HEK293 (cell line): ENCODE measurements around the gene IFT27.

Experiments
- GLIS1 ChIP-seq: fragments of 450-650 bp; formaldehyde crosslinking; IDR thresholded peaks from 2 replicates; pipeline ENCODE4 v1.5.1; 2016; ENCODE audit warnings: missing biosample characterization, missing genetic modification characterization
- HIC1 ChIP-seq: fragments of 450-650 bp; formaldehyde crosslinking; IDR thresholded peaks from 2 replicates; pipeline ENCODE4 v1.5.1; 2016; ENCODE audit warnings: missing biosample characterization, missing genetic modification characterization
- INSM2 ChIP-seq: fragments of 450-650 bp; formaldehyde crosslinking; IDR thresholded peaks from 2 replicates; pipeline ENCODE4 v1.5.1; 2016; ENCODE audit warnings: missing biosample characterization, missing genetic modification characterization
- ZNF121 ChIP-seq: fragments of 450-650 bp; formaldehyde crosslinking; IDR thresholded peaks from 2 replicates; pipeline ENCODE4 v1.5.1; 2016; ENCODE audit warnings: missing biosample characterization, missing genetic modification characterization
- ZNF2 ChIP-seq: fragments of 450-650 bp; formaldehyde crosslinking; IDR thresholded peaks from 2 replicates; pipeline ENCODE4 v1.5.1; 2016; ENCODE audit warnings: missing biosample characterization, missing genetic modification characterization
- ZNF292 ChIP-seq: fragments of 450-650 bp; formaldehyde crosslinking; IDR thresholded peaks from 2 replicates; pipeline ENCODE4 v1.5.1; 2016; ENCODE audit warnings: low read depth, missing biosample characterization, missing genetic modification characterization, borderline replicate concordance
- ZNF341 ChIP-seq: fragments of 450-650 bp; formaldehyde crosslinking; IDR thresholded peaks from 2 replicates; pipeline ENCODE4; 2016; ENCODE audit warnings: low read depth, missing biosample characterization, missing genetic modification characterization
- ZNF510 ChIP-seq: fragments of 450-650 bp; formaldehyde crosslinking; IDR thresholded peaks from 2 replicates; pipeline ENCODE4 v1.5.1; 2018; ENCODE audit warnings: mild to moderate bottlenecking, missing genetic modification characterization, missing biosample characterization; ENCODE audit not compliant: insufficient replicate concordance
- ZNF664 ChIP-seq: fragments of 450-650 bp; formaldehyde crosslinking; IDR thresholded peaks from 2 replicates; pipeline ENCODE4 v1.5.1; 2016; ENCODE audit warnings: missing biosample characterization, missing genetic modification characterization
- ZNF768 ChIP-seq: fragments of 450-650 bp; formaldehyde crosslinking; IDR thresholded peaks from 2 replicates; pipeline ENCODE4 v1.5.1; 2018; ENCODE audit warnings: missing biosample characterization, mild to moderate bottlenecking, missing genetic modification characterization

- TF ChIP-seq ZNF768 (tag by site-specific recombination) (no peak), ZNF2 (tag by site-specific recombination) (no peak), ZNF292 (no peak), ZNF664 (tag by site-specific recombination) (no peak), ZNF341 (tag by site-specific recombination) (no peak), INSM2 (tag by site-specific recombination) (no peak), GLIS1 (tag by site-specific recombination) (no peak), HIC1 (no peak), ZNF510 (tag by site-specific recombination) (no peak), ZNF121 (tag by site-specific recombination) (no peak)
These were observed 17.1 kb downstream of the IFT27 start for GRCh38 chr22:36758792-36759271.
